Tibial nerve (tissue), 4 donors: Measurements from ENCODE around the gene FAM3B. TPM values are rescaled to one million over a fixed set of nuclear protein-coding genes. Genes with fewer than 3 reads are reported as not detected.
A peak's percentile ranks its signal among the peaks of the same experiment; 100 is the strongest.

Experiments
- DNase-seq, 2 donors: peaks; one replicate each; pipeline ENCODE4 v3.0.0-alpha.2; 2019; ENCODE audit warnings: low spot score in 2 of 2
- H3K27ac ChIP-seq, 4 donors: fragments of 200-600 bp; sonication (generic) in 3 of 4; one replicate each; pipeline ENCODE4 v1.5.1; 2017 to 2019; ENCODE audit warnings: mild to moderate bottlenecking in 1 of 4
- H3K27me3 ChIP-seq, 2 donors: fragments of 200-600 bp; sonication (generic) in 1 of 2; one replicate each; pipeline versions ENCODE4 v1.5.1 to v1.6.0; 2017 to 2019
- H3K36me3 ChIP-seq, 3 donors: fragments of 200-600 bp; sonication (generic); one replicate each; pipeline ENCODE4 v1.5.1; 2018 to 2019
- H3K4me1 ChIP-seq, 4 donors: fragments of 200-600 bp; sonication (generic) in 3 of 4; one replicate each; pipeline ENCODE4 v1.5.1; 2017 to 2019
- H3K4me3 ChIP-seq, 4 donors: fragments of 200-600 bp; sonication (generic) in 3 of 4; one replicate each; pipeline ENCODE4 v1.5.1; 2017 to 2019; ENCODE audit warnings: mild to moderate bottlenecking in 1 of 4, moderate library complexity in 1 of 4
- H3K9me3 ChIP-seq, 4 donors: fragments of 200-600 bp; sonication (generic) in 3 of 4; one replicate each; pipeline ENCODE4 v1.5.1; 2017 to 2019
- CTCF ChIP-seq, 5 experiments: fragments of 200-600 bp in 3 of 5; fragments of 450-650 bp in 2 of 5; sonication (generic) in 3 of 5; IDR thresholded peaks; one replicate each; pipeline ENCODE4 v1.5.1; 2016 to 2019; ENCODE audit warnings: antibody characterized with exemption in 5 of 5, mild to moderate bottlenecking in 3 of 5, moderate library complexity in 2 of 5
- EP300 ChIP-seq, 2 donors: sonication (generic); formaldehyde crosslinking; IDR thresholded peaks; one replicate each; pipeline ENCODE4 v1.6.1; 2017; ENCODE audit warnings: antibody characterized with exemption in 2 of 2, mild to moderate bottlenecking in 1 of 2
- POLR2A ChIP-seq, 2 donors: fragments of 450-650 bp; IDR thresholded peaks; one replicate each; pipeline ENCODE4 v1.6.1; 2017; ENCODE audit warnings: antibody characterized with exemption in 2 of 2, mild to moderate bottlenecking in 2 of 2, moderate library complexity in 2 of 2
- WGBS, 2 donors: methylation state at CpG; one replicate each; pipeline ENCODE4 v1.1.5; 2018; 5-methylcytosine and 5-hydroxymethylcytosine counted together
- total RNA-seq, 4 donors: library from RNA; depleted of rRNA; stranded (reverse); fragments of >200 nt; gene quantifications; one replicate each; pipeline ENCODE4 v1.1.0, GENCODE V29; 2016

Gene FAM3B
- total RNA-seq, result not detected

- Histone ChIP-seq H3K4me1 (peaks cover 0 to 14% (median 6%) of the 10 kb centered on the region in 4 donors), H3K9me3 (no peaks in the 10 kb centered on the region), H3K36me3 (no peaks in the 10 kb centered on the region), H3K27ac (peak within 1 kb of the TSS in 1 of 4 donors; percentile 78), H3K27me3 (peaks cover 0 to 27% of the 10 kb centered on the region in 2 donors), H3K4me3 (peak within 1 kb of the TSS in 3 of 4 donors; percentile 12 to 44 (median 41))
- TF ChIP-seq CTCF (IDR thresholded peaks at IDR 0.05) (no peak), POLR2A (IDR thresholded peaks at IDR 0.05) (no peak), EP300 (IDR thresholded peaks at IDR 0.05) (no peak)
- 31 to 34% methylated on average over 14 to 17 of the region's 55 CpGs for WGBS, 2 donors
- no peak for DNase-seq
Measured at GRCh38 chr21:41316200-41317062, at the start of gene FAM3B. Gene FAM3B, plus strand, starts transcription at chr21:41316801. Its CDS starts 79 bp downstream, at chr21:41316880.

- H3K4me1 ChIP-seq, result no peaks in the 10 kb centered on the region
- H3K9me3 ChIP-seq, result peaks cover 0 to 16% (median 0%) of the 10 kb centered on the region in 4 donors
- H3K27ac ChIP-seq, result no peak overlapping the region
- DNase-seq, result no peak
- peaks cover 0 to 48% (median 0%) of the 10 kb centered on the region in 3 donors for H3K36me3 ChIP-seq
- no peak for TF ChIP-seq EP300 (IDR thresholded peaks at IDR 0.05)
- no peak for TF ChIP-seq POLR2A (IDR thresholded peaks at IDR 0.05)
- TF ChIP-seq CTCF (IDR thresholded peaks at IDR 0.05), result no peak
- H3K27me3 ChIP-seq, result no peaks in the 10 kb centered on the region
- WGBS, 2 donors, result 95 to 97% methylated on average over 2 of the region's 2 CpGs
- no peak overlapping the region for H3K4me3 ChIP-seq
Measured at GRCh38 chr21:41267346-41267745, 49.3 kb upstream of the FAM3B start.

GRCh38 chr21:41269535-41269934 is 47.1 kb upstream of the FAM3B start:
- no peaks in the 10 kb centered on the region for H3K4me1 ChIP-seq
- no peak overlapping the region for H3K27ac ChIP-seq
- peaks cover 0 to 15% (median 0%) of the 10 kb centered on the region in 4 donors for H3K9me3 ChIP-seq
- no peak for DNase-seq
- 48 to 64% methylated on average over 1 of the region's 1 CpG for WGBS, 2 donors
- TF ChIP-seq EP300 (IDR thresholded peaks at IDR 0.05) (no peak), CTCF (IDR thresholded peaks at IDR 0.05) (no peak)
- H3K36me3 ChIP-seq, result peaks cover 0 to 39% (median 0%) of the 10 kb centered on the region in 3 donors
- no peaks in the 10 kb centered on the region for H3K27me3 ChIP-seq
- no peak overlapping the region for H3K4me3 ChIP-seq

GRCh38 chr21:41277196-41277595 is 39.4 kb upstream of the FAM3B start:
- Histone ChIP-seq H3K27me3 (no peaks in the 10 kb centered on the region), H3K27ac (no peak overlapping the region), H3K4me3 (no peak overlapping the region), H3K9me3 (peaks cover 0 to 3% (median 0%) of the 10 kb centered on the region in 4 donors), H3K36me3 (peaks cover 0 to 39% (median 0%) of the 10 kb centered on the region in 3 donors), H3K4me1 (peaks cover 0 to 25% (median 0%) of the 10 kb centered on the region in 4 donors)
- no peak for DNase-seq
- TF ChIP-seq EP300 (IDR thresholded peaks at IDR 0.05), result no peak
- TF ChIP-seq POLR2A (IDR thresholded peaks at IDR 0.05), result no peak
- no peak for TF ChIP-seq CTCF (IDR thresholded peaks at IDR 0.05)
- WGBS, 2 donors, result 84 to 90% methylated on average over 12 of the region's 12 CpGs

- peaks cover 0 to 3% of the 10 kb centered on the region in 2 donors for H3K27me3 ChIP-seq
- 56 to 62% methylated on average over 4 of the region's 4 CpGs for WGBS, 2 donors
- TF ChIP-seq POLR2A (IDR thresholded peaks at IDR 0.05) (no peak), EP300 (IDR thresholded peaks at IDR 0.05) (no peak), CTCF (IDR thresholded peaks at IDR 0.05) (no peak)
Measured at GRCh38 chr21:41277846-41278245, 38.8 kb upstream of the FAM3B start.

More at GRCh38 chr21:41277846-41278245, 38.8 kb upstream of the FAM3B start:
- Histone ChIP-seq H3K36me3 (peaks cover 0 to 33% (median 0%) of the 10 kb centered on the region in 3 donors), H3K4me3 (no peak overlapping the region), H3K27ac (peak overlapping the region in 1 of 4 donors; percentile 7), H3K4me1 (peaks cover 0 to 25% (median 0%) of the 10 kb centered on the region in 4 donors), H3K9me3 (no peaks in the 10 kb centered on the region)
- no peak for DNase-seq
